SIG-M5 (cell line): ENCODE results near the gene TMEM95.
A peak's percentile ranks its signal among the peaks of the same experiment; 100 is the strongest.

Experiments used
- DNase-seq: peaks from one replicate; lab custom pipeline; 2025; lab: John Stamatoyannopoulos, UW

The TMEM95 gene

DNA sequence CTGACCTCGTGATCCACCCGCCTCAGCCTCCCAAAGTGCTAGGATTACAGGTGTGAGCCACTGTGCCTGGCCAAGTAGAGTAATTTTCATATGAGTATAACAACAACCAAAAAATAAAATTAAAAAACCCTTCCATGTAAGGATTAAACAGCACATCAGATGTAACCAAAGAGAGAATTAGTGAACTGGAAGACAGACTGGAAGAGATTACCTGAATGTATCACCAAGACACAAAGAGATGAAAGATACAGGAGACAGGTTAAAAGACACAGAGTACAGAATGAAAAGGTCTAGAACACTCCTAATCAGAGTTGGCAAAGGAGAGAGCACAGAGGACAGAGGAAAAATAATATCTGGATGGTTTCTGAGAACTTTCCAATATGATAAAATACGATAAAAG lies 24.2 kb downstream of the TMEM95 start:
- no peak for DNase-seq

DNA sequence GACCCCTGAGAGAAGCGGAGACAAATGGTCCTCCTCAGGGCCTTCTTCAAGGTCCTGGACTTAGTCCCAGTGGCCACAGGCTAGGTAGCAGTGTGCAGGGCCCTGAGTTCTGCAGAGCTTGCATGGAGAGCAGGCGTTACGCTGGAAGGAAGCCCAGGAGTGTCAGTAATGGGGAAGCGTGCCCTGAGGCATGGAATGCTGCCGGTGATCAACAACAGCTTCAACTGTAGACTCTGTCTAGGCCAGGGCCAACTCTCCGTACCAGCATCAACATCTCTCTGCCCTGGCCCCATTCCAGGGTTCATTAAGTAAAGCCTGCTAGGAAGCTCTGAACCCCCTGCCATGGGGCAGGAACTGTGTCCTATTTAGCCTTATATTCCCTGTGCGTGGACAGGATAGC lies 25.4 kb downstream of the TMEM95 start:
- DNase-seq, result no peak

DNA sequence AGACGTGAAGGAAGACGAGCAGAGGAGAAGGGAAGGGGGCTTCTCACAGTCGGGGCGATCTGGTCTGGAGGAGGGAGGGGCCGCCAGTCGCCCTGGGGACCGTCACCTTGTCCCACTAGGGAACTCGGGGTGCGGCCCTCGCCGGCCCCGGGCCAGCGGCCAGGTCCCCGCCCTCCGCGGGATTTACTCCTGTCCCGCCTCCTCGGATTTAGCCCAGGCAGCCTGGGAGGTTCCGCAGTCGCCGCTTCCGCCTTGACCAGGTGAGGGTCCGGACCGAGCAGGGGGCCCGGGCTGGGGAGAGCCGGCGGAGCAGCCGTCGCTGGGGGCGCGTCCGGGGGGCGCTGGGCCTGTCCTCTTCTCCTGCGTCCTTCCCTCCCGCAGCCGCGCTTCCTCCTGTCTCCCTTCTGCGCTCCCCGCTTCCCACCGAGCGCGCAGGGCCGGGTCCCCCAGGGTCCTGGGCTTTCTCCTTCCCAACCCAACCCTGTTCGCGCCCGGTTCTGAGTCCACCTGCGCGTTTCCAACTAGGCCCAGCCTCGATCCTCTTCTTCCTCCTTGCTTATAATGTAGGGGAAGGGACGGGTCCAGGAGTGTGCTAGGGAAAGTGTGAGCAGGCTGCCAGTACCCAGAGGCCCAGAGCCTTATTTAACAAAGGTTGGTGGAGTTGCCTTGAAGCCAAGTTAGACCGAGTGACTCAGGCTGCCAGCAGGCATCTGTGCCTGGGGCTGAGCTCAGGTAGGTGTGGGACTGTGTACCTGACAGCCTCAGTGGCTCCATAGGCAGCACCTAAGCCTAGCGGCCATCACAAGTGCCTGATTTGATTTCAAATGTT lies 26.1 kb downstream of the TMEM95 start, which contains the start of gene TNK1:
TSS of gene TNK1 (plus strand) at position 235 of the 829 bp plus-strand sequence. CDS start 1,838 bp downstream, outside the sequence.
- DNase-seq, result no peak

DNA sequence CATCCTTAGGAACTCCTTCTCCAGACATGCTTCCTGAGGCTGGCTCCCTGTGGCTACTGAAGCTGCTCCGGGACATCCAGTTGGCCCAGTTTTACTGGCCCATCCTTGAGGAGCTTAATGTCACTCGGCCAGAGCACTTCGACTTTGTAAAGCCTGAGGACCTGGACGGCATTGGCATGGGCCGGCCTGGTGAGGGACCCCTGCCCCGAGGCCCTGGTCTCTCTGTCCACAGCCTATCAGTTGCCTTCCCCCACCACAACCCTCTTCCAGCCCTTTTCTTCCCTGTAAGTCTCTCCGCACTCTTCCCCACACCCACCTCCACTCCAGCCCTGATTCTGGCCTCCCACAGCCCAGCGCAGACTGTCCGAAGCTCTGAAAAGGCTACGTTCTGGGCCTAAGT lies 27.9 kb downstream of the TMEM95 start:
- DNase-seq, result no peak

DNA sequence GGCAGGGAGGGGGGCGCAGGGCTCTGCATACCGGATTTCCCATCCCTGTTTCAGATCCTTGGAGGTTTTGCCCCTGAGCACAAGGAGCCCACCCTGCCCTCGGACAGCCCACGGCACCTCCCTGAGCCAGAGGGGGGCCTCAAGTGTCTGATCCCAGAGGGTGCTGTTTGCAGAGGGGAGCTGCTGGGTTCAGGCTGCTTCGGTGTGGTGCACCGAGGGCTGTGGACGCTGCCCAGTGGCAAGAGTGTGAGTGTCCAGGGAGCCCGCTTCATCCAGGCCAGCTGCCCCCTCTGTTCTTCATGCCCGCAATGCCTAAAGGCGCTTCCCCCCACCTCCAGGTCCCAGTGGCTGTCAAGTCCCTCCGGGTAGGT lies 28.4 kb downstream of the TMEM95 start:
- no peak for DNase-seq

DNA sequence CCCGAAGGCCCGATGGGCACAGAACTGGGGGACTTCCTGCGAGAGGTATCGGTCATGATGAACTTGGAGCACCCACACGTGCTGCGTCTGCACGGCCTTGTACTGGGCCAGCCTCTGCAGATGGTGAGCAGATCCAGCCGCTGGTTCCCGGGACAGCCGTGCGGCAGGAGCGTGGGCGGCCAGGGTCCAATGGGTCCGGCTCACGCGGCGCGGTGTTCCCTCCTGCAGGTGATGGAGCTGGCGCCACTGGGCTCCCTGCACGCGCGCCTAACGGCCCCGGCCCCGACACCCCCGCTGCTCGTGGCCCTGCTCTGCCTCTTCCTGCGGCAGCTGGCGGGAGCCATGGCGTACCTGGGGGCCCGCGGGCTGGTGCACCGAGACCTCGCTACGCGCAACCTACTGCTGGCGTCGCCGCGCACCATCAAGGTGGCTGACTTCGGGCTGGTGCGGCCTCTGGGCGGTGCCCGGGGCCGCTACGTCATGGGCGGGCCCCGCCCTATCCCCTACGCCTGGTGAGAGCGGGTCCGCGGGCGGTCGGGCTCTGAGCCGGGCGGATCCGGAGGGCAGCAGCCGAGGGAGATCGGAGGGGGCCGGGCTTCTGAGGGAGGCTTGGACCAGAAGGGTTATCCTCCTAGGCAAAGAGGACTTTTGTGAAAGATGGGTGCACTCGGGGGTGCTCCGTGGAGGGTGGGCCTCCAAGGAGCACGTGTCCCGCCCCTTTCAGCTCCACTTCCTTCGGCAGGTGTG lies 29.0 kb downstream of the TMEM95 start:
- DNase-seq, result no peak

DNA sequence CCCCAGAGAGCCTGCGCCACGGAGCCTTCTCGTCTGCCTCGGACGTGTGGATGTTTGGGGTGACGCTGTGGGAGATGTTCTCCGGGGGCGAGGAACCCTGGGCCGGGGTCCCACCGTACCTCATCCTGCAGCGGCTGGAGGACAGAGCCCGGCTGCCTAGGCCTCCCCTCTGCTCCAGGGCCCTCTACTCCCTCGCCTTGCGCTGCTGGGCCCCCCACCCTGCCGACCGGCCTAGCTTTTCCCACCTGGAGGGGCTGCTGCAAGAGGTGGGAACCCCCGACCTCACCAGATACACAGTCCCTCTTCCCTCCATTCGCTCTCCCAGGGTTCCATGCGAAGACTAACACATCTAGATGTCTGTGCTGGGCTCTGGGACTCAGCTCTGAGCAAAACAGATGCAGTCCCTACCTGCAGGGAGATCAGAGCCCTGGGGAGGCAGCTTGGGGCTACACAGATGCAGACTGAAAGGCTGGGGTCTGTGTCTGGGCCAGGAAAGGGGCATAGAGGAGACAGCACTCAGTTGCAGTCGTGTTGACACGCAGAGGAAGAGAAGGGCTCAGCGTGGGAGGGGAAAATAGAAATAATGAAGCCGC lies 29.6 kb downstream of the TMEM95 start:
- DNase-seq, result no peak

DNA sequence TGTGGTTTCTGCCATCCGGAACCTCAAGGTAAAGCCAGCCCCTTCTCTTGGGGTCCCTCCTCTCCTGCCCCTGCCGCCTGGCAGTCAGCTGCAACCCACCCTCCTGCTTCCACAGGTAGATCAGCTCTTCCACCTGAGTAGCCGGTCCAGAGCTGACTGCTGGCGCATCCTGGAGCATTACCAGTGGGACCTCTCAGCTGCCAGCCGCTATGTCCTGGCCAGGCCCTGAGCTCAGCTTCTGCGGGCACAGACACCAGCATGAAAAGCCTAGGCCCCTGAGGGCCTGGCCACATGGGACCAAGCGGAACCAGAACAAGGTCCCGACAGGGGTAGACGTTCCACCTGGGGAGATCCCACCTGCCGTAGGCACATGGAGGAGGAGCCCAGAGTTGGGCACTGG lies 33.9 kb downstream of the TMEM95 start:
- DNase-seq, result no peak

DNA sequence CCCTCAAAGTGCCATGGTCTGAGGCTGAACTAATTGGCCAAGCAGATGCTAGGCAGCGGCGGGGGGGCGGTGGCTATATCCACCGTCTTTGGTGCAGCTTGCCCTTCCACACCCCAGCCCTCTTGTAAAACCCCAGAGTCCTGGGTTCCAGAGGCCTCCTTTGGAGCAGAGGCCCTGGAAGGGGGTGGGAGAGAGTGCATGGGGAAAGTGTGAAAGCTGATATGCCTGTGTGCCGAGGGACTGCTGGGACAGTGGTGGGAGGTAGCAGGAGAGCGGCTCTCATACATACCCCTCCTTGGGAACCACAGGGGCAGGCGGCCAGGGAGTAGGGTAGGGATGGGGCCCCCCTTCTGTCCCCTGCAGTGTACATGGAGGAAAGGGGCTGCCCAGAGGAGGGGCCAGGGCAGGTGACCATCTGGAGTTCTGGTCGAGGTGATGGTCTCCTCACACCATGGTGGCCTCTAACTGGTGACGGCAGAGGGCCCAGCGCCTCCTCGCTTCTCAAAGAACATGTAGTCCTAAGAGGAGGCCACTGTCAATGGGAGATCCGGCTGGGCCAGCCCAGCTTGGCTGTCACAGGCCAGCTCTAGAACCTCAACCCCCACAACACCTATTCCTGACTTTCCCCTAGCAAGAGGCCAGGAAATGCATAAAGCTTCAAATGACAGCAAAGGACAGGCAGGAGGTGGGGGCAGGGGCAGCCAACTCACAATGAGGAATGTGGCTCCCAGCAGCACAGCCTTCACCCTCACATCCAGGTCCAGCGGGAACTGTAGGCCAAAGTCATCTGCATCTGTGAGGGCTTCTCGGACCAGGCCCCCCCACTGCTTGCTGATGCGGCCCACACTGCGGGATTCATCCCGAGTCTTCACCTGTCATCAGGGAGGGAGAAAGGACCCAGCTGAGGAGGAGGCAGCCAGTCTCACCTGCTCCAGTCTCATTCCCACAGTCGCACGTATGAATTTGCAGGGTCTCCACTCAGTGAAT lies 35.3 kb downstream of the TMEM95 start:
- DNase-seq, result no peak

DNA sequence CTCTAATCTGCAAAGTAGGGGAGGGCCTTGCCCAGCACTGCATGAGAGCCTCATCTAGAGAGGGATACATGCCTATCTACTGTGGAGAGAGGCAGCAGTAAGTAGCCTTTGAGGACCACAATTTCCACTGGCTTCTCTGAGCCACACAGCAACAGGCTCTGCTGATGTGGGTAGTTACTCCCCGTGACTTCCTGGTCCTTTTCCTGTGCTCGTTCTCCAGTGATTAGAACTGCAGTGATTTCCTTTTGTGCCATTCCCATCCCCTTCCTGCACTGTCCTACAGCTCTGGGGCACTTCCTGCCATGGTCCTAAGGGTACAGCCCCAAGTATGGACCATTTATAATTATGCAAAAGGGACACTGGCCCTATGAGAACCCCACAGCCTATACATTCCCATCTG lies 36.4 kb downstream of the TMEM95 start:
- DNase-seq, result no peak

DNA sequence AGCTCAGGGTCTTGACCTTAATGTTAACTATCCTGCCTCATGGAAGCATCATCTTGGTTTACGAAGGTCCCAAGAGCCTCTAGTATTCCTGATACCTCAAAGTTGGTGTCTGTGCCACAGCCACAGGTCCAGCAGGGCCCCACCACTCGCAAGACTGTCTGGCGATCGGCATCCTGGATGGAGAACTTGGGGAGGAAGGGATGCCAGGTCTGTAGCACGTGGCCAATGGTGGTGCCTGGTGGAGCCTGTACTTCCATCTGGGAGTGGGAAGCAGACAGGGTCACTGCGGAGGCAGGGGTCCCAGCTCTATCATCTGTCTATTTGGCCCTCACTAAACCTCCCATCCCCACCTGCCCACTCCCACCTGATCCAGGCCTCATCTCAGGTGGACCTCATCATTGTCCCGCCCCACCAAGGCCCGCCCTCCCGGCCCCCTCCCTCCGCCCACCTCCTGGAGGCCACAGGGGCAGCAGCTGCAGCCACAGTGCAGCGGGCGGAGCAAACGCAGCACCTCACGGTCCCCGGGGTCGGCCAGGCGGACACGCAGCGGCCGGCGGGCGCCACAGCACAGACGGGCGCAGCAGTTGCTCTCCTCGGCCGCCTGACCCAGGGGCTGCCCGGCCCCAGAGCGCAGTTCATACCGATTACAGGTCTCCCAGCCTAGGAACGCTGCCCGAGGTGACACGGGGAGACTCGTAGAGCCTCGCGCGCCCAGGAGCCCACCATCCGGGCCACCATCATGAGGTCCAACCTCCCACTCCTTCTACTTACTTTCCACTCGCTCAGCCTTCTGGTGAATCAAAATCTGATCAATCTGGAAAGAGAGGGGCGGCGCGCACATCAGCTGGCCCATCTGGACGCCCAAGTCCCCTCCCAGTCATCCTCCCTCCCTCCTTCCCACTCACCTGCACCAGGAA lies 38.0 kb downstream of the TMEM95 start:
- DNase-seq, result no peak

DNA sequence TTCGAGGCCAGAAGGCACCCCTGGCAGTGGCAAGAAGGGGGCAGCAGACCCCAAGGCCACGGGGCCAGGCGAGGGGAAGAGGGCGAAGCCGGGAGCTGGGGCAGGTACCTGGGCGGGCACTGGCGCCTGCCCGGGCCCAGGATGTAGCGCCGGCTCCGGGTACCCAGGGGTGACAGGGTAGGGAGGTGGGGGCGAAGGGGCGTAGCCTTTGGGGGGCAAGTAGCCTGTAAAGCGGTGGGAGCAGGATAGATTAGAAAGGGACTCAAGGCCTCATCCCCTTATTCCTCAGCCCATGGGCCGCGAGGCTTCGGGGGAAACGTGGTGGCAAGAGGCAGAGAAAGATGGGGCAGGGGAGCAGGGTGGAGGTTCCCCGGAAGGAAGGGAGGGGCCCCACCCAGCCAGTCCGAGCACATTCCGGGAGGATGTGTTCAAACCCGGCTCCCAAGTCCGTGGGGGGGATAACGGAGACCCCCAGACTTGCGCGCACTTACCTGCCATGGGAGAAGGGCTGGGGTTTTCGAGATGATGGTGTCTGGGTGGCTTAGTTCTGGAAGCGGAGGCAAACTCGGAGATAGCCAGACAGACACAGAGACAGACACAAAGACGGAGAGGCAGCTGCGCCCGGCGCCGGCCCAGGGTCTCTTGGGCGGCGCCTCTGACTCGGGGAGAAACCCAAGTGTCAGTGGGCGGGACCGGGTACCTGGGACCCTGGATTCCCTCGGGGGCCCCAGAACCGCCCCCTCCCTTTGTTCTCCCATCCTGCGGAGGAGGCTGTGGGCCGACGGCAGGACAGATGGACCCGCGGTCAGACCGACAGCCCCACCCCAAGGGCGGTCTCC lies 38.9 kb downstream of the TMEM95 start:
- DNase-seq, result no peak

DNA sequence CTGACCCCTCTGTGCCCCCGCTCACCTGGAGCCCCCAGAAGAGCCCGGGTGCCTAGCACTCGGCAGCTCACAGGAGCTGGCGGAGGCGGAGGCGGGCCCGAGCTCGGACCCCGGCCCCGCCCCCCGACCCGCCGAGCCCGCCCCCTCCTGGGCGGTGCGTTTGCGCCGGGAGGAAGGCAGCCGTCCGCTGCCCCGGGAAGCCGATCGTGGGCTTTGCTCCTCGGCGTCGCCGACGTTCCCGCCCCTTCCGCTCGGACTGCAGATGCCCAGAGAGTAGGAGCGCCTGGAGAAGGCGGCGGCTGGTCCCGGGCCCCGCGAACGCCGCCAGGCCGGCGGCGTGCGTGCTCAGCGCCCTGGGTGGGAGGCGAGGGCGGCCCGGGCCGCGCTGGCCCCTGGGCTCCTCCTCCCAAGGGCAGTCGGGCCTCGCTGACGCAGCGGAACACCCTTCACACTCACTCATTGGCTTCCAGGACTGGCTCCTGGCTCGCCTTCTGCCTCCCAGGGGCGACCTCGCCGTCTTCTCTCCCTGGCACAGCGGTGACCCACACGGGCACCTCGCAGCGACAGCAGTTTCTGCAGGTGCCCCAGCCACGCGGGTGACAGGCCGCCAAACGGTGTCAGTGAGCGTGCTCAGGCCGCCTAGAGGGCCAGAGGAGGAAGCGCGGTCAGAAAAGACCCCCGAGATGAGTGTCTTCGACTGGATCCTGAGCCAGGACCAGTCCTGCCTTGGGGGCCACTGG lies 39.7 kb downstream of the TMEM95 start, which contains the start of gene PLSCR3:
TSS of gene PLSCR3 (minus strand) at position 74 of the 740 bp plus-strand sequence. CDS start 415 bp downstream, outside the sequence.
- DNase-seq, result no peak

DNA sequence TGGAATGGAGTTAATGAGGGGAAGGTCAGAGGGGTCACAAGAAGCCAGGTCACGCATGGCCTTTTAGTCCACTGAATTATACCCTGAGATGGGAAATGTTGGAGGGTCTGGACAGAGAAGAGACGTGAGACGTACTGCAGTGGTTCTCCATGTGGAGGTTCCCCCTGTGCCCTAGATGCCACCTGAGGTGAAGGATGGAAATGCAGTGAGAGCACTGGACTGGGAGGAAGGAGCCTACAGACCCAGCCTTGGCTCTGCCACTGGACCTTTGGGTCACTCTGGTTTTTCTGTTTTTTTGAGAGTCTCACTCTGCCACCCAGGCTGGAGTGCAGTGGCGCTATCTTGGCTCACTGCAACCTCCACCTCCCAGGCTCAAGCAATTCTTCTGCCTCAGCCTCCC lies 41.2 kb downstream of the TMEM95 start:
- no peak for DNase-seq

DNA sequence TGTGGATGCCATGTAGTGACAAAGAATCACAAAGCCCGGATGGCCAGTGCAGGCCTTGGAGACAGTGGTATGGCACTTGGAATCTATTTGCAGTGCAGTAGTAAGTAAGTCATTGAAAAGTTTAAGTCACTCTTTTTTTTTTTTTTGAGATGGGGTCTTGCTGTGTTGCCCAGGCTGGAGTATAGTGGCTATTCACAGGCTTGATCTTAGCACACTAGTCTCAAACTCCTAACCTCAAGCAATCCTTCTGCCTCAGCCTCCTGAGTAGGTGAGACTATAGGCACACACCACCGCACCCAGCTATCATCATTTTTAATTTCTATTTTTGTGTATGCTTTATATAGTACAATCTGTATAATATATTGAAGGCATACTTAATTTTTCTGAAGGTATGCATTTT lies 43.7 kb downstream of the TMEM95 start:
- no peak for DNase-seq

DNA sequence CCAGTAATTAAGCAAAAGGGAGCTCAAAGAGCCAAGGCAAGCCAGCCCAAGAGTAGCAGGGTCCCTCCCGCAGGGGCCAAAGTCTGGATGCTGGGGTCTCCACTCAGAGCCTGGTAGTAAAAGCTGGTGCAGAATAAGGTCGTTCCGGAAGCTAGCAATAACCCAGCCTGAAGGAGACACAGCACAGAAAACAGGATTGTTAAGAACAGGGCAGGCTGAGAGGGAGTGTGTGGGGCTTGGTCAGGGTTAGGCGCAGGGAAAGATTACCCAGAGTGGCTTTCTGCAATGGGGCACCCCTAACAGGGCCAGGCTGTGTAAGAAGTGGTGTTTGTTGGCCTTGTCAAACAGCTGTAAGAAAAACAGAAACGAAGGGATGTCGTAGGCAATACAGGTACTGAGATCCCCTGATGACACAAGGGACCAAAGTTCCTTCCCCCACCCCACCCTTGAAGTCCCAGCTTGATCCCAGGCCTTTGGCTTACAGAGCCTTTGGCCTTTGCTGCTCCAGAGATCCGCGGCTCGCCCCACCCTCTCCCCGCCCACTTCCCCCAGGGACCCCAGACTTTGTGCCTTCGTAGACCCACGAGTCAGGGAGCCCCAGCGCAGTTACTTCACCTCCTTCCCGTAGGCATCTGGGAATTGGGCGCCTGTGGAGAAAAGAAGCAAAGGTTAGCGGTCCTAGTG lies 48.2 kb downstream of the TMEM95 start:
- DNase-seq, result no peak

DNA sequence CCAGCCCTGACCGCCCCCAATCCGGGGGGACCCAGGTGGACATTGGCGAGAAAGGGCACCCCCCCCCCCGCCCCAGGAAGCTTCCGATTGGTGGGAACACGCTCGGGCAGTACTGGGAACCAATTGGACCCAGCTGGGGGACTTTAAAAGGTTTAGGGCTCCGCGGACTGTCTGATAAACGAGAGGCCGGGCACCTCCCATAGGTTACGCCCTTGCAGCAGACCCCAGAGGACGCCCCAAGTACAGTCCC lies 48.7 kb downstream of the TMEM95 start:
- DNase-seq, result no peak

DNA sequence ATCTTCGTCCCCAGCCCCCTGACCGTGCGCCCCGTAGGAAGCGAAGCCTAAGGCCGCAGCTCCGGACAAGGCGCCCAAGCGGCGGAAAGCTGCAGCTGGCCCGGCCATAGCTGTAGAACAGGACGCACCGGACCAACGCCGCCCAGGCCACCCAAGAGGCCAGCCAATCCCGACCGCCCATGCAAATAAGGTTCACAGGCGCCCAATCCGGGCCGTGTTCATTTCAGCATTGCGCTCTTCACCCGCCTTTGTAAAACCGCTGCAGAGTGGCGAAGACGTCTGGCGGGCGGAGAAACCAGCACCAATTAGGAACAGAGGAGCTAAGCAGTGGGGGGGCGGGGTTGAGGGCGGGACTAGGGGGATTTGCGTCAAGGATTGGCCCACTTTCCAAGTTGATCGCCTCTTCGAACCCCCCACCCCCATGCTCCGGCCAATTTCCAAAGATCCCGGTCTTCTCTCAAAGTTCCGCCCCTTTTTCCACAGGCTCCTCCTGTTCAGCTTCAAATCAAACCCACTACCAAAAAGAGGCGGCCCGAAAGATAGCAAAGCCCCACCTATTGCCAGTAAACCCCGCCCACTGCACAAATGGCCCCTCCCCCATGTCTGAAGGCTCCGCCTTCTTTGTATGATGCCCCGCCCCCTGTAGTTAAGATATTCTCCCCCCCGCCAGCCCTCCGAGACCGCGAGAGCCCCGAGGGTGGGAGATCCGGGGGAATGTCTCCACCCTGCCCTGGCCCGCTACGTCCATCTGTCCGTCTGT lies 49.2 kb downstream of the TMEM95 start, which contains the start of gene TMEM256:
TSS of gene TMEM256 (minus strand) at position 121 of the 760 bp plus-strand sequence. CDS start at position 108, 13 bp downstream.
- peak; percentile 57 for DNase-seq
